NCI-H1694 treated with DMSO at 0.1 percent for 48 hours (cell line): ENCODE measurements around the gene TRIM44.

ENCODE experiments used
- DNase-seq: peaks from one replicate; lab custom pipeline; 2025; lab: John Stamatoyannopoulos, UW

Gene TRIM44

DNA sequence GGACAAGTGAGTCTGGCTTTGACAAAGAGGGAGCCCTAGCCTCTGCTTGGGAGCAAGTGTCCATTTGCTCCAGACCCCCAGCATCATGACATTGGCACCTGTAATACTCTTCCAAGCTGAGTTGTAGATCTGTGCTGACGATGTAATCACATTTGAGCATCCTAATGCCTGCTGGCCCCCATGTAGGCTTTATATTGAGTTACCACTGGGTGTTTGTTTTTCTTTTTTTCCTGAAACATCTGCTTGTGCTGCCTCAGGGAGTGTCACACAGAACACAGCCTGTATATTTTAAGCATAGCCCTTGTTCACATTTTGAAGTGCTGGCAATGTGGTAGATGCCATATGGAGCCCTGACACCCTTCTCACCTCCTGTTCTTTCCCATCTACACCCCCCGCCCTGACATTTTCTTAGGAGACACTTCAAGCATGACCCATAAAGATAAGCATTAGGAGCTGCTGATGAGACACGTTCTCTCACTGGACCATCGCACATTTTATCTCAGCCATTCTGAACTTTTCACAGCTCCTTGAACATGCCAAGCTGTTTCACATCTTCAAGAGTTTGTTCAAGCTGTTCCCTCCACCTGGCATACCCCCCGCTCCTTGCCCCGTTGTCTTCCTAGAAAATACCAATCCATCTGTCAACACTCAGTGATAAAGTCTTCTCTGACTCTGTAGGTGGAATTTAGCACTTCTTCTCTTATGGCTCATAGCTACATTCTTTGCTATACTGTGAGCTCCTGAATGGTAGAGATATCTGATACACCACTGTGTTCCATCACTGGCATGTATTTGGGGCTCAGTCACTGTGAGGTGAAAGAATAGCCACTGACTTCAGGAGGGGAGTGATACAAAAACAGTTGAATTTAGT, 128.7 kb downstream of the TRIM44 start:
- DNase-seq: peak; percentile 84

DNA sequence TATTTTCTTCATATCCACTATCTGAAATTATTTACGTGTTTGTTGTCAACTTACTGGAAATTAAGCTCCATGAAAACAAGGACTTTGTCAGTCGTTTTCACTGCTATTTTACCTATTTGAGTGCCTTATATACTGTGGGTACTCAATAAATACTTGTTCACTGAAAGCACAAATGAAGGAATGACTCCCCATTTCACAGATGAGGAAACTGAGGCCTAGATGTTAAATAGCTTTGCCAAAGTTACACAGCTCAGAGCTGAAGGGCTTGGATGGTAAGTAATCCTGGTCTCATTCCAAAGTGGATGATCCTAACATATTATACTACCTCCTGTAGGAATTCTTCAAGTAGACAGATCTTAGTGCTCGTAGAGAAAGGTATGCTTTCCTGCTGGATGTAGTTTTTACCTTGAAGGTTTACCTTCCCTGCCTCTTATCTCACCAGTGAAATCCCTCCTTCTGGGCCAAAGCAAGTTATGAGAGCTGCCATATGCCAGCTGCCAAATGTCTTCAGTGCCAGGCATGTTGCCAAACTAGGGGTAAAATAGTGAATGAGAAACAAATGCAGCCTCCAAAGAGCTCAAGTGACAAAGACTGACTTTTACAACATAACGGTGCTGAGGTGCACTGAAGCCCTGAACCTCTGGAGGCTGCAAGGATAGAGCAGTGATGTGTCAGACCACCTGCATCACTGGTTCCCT, 129.7 kb downstream of the TRIM44 start:
- DNase-seq: peak; percentile 73

DNA sequence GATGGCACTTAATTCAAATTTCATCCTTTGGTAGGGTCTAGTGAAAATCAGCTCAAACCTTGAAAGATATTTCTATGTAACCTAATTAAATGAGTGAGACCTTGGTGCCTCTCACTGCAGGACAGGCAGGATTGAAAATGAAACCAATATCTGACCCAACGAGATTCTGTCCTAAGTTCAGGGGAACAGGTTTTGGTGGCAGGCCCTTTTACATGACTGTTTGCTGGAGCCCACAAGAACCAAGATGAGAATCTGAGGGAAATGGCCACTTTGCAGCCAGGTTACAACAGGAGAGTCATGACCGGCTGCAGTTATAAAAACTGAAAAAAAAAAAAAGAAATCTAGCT, 130.2 kb downstream of the TRIM44 start:
- DNase-seq: no peak

DNA sequence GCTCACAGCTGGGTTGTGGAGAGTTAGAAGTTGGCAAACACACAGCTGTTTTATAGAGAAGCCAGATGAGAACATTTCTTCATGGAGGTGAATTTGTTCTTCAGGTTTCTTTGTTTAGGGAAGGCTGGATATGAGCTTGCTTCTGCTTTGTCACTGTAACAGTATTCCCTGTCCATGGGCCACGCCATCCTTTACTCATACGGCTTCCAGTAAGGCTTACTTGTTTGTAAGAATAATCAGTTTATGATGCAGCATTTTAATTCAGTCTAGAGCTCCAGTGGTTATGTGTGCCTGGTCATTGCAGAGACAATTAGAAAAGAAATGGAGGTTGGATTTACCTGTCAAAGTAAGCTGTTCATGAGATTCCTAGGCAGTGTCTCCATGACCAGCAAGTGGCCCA, 131.8 kb downstream of the TRIM44 start:
- no peak for DNase-seq

DNA sequence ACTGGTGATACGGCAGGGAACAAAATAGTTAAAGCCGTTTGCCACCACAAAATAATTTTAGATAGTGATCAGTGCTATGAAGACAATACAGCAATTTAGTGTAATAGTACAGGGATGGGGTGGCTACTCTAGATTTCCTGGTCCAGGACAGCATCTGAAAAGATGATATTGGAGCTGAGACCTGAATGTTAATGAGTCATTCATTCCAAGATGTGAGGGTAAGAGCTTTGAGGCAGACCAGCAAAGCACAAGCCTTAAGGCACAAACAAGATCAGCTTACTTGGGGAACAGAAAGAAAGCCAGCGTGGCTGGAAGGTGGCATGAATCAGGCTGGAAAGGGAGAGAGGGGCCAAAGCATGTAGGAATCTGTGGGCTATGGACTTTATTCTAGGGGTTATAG, 132.3 kb downstream of the TRIM44 start:
- DNase-seq: no peak

DNA sequence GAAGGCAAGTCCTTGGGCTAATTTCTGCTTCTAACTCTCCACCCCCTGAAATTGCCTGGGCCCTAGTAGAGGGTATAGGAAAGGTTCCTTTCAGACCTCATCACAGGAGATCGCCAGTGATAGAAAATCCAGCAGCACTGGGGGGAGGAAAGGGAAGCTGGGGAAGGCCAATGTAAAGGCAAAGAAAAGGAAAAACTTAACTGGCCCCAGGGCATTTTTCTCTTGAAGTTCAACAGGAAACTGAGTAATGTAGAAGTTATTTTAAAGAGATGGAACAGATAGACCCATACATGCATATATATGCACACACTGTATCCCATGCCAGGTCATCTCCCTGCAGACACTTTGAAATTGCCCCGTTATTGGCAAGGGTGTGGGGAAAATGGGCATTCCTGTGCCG, 134.0 kb downstream of the TRIM44 start:
- DNase-seq: no peak

DNA sequence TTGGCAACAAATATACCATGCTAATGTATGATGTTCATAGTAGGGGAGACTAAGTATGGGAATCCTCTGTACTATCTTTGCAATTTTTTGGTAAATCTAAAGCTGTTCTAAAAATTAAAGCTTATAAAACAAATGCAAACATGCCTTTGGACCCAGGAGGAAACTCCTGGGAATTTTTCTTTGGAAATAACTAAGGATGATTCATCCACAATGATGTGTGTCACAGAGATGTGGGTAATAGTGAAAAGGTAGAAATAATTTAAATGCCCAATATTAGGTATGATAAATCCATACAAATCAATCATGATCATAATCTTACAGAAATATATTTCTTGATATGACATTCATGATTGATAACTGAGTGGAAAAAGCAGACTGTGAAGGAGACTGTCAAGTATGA, 135.8 kb downstream of the TRIM44 start:
- DNase-seq: no peak

DNA sequence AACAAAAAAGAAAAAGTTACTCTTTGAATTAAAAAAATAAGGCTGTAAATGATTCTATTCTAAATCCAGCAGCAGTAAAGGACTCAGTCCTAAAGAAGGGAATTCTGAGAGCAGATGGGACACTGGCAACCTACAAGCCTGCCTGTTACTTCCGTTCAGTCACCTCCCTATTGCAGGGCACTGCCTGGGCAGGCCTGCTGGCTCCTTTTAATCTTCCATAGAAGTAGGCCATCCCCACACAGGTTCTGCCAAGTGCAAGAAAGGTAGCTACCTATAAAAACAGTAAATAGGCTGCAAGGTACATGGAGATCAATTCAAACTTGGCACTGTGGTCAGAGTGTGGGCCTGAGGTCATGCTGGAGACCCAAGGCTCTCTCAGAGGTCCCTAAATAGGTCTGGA, 136.4 kb downstream of the TRIM44 start:
- DNase-seq: peak; percentile 52

DNA sequence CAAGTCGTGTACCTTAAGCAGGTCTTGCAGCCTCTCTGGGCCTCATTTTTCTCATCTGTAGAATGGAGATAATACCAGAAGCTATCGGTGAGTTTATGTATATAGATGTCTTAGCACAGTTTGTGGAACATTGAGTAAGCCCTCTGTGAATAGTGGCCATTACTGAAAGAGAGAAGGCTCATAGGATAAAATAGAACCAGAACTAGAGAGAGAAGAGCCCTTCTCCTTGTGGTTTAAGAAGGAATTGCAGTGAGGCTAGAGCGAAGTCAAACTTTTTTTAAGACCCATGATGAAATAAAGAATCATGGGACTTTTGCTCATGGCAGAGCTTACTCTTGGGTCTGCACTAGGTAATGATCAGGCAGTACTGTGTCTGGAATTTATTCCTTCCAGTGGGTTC, 137.1 kb downstream of the TRIM44 start:
- no peak for DNase-seq

DNA sequence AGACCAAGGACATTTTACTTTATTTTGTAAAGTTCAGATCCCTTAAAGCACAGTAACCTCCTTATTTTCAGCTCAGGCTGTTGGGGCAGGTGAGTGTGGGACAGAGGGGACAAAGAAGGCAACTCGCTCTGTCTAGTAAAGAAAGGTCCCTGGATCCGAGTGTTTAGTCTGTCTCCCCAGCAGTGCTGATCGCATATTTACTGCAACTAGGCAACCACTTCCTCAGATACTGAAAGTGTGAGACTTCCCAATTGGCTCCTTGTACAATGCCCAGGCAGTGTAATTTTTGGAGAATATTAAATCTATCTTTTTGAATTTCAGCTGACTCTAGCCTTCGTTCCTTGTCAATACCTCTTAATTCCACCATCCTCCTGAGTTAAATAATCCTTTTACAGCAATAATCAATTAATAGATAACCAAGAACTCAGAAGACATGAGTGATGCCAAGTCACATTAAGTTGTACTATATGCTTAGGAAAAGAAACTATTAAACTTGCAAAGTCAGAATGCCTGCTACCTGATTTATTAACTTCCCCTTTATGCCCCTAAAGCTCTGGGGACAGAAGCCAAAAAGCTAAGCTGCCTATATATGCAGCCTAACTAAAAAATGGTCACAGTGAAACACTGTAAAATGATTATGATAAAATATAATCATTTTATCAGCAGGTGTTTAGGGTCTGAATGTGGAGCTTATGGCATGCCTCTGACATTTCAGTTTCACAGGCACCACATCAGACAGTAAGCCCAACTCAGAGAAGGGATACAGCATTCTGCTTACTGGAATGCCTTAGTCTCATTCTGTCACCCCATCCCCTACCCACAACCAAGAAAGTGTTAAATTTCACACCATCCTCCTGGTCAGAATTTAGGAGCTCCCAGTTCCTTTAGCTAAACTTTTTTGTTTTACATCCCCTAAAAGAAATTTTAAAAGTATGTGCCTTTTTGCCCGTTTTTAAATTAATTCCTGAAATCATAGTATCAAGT, 138.7 kb downstream of the TRIM44 start:
- DNase-seq: no peak

DNA sequence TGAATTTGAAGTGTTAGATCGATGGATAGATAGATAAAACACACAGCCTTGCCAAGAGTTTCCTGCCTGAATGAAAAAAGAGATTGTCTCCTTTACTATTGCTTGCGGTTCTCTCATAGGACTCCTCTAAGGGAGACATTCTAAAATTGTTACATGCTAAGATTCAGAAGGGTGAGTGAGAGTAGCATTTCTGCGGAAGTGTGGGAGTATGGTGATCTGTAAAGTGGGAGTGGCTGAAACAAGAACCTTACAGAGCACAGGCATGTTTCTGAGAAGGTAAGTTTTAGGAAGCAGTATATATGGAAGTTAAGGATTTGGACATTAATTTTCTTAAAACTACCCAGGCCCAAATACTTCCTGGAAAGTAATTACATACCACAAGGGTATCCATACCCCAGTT, 139.6 kb downstream of the TRIM44 start:
- no peak for DNase-seq

DNA sequence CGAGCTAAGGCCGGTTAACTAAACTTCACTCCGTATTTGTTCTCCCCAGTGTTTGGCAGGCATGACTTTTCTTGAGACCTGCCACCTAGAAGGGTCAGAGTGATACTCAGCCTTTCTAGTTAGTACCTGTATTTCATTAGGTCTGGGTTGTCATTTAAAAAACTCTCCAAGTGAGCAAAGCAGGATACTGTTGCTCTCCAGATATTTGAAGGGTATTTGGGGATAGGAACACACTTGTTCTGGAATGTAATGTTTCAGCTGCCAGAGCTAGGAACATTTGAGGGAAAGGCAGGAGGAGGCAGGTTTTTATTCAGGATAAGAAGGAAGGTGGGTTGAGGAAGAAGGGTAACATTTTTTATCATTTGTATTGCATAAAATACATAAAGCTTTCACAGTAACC, 140.1 kb downstream of the TRIM44 start:
- DNase-seq: no peak

DNA sequence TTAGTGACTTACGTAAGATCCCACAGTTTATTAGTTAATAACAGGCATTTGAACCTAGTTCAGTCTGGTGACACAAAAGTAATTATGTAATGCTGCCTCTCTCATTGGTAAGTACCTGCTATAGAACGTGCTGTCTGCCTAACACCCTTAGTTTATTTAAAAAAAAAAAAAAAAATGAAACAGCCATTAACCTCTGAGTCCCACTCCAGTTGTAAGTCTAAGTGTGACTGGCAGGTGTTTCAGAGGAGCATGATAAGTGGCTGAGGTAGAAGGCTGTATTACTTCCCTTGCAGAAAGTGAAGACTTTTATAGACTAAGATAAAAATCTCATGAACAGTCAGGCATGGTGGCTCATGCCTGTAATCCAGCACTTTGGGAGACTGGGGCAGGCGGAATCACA, 140.5 kb downstream of the TRIM44 start:
- no peak for DNase-seq

DNA sequence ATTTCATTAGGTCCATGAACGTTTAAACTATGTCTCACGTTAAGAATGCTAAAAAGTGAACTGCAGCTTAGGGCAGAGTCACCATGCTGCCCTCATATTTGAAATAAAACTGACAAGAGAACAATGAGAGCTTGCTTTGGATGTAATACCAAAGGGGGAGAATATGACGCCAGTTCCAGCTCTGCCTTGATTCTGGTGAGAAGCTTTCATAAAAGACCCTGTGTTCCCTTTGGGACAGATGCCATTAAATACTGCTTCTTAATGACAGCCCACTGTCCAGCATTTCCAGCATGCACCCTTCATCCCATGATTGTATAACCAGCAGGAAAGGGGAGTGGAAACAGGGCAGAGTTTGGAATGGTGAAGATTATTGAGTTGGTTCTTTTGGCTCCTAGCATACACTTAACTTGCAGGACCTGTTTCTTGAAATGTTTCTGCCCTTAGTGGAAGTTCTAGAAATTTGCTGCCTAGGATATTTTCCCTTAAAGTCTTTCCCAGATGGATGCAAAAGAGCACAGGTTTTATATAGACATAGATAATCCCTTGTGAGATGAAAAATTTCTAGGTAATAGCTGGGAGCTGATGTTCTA, 142.0 kb downstream of the TRIM44 start:
- DNase-seq: no peak

DNA sequence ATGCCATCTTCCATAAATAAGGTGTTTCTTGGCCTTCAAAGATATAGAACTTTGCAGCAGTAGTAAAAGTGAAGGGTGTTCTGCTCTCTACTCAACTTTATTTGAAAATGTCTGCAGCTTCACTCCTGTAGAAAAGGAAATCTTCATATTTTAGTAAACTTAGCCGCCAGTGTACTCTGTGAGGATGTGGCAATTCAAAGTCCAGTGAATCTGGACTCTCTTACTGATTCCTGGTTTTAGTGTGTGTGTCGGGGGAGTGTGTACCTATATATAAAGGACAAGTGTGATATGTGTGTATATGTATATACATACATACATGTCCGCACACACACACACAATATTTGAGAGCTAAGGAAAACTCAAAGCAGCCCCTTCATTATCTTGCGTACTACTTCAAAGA, 147.0 kb downstream of the TRIM44 start:
- no peak for DNase-seq

DNA sequence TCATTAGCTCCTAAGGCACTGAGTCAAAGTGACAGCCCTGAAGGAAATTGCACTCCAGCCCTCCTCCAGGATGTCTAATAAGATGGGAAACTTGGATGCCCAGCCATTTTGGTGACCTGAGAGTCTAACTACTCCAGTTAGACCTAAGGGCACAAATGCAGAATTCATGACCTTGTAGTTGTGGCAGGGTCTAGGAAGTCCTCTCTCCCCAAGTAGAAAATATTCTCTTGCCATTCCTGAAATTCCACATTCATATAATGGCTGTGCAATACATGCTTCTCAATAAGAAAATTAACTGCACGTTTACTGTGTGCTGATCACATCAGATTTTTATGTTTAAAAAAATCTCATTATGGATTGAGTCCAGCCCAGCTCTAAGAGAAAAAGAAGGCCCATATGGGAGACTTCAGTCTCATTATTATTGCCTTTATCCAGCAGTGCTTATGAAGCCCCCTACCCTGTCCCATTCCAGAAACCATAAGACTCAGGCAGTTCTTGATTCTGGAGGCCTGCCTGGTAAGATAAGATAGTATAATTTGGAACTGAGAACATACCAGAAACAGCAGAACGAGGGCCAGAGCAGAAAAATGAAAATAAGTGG, 147.6 kb downstream of the TRIM44 start:
- no peak for DNase-seq

DNA sequence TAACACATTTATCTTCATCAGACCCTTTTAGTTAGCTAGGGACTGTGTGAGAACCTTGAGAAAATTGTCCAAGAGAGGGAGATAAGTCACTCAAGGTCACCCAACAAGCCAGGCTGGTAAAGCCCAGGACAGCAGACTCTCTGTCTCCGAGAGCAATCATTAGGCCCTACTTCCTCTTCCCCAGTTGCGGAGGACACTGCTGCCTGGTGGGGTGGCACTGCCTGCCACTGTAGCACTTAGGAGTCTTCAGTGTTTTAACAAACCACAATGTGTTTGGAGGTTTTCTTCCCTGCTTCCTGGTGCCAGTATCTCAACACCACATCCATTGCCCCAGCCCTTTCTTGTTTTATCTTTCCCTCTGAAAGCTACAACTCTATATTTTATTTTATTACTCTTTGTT, 149.2 kb downstream of the TRIM44 start:
- DNase-seq: no peak

DNA sequence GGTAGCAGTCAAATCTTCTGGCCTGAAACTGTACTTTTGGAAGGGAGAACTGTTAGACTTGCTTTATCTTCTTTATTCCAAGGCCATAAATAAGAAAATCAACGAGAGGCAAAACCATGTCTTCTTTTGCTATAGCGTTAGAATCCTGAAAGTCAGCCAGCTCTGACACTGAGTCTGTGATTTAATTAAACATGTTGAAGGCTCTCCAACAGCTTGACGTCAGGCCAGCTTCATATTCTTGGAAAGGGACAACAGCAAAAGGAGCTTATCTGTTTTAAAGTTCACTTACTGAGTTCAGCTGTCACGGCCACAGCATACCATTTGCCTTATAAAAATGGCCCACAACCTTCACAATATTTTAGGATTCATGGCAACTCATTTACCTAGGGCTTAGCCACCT, 150.3 kb downstream of the TRIM44 start:
- DNase-seq: no peak

DNA sequence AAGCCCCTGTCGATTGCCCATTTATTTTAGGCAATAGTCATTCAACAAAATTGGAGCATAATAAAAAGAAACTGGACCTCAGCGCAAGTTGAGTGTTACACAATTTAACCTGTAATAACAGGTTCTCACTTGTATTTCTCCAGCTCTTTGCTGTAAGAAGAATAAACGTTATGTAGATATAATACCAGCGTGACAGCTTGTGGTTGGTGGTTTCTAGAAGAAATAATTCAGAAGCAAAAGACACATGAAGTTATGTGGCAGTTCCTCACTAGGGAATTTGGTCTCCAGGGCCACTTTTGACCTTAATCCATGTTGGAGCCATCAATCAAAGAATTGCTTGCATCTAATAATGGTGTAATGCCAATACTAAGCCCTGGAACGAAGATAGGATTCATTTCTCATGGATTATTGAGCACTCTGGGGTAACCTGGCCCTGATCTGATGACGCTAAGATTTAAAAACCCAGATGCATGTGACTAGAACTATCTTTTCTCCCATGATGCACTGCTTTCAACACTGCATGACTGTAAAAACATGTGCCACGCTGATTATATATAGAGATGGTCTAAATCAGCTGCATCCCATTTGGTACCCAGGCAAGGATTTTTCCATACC, 151.6 kb downstream of the TRIM44 start:
- DNase-seq: no peak

DNA sequence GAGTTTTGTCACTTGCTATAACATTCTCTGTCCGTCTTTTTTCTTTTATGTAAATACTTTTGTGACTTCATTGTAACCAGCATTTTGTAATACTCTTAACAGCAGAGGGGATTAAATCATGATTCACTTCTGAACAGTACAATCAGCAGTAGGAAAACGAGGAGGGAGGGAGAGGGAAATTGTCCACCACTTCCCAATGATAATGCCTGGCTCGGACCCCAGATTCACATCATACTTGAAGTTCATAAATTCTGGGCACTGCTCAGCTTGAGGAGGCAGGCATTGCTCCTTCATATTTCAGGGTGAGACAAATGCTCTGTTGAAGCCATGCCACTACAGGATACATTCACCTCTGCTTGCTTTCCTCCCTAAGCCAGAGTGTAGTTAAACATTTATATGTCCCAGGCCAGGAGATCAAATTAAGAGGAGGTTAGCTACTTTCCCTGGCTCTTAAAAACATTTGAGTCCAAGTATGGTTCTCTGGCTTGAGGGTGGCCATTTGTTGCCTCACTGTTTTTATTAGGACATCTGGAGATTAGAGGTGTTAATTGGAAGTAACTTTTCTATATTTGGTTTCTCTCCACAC, 152.2 kb downstream of the TRIM44 start:
- no peak for DNase-seq
